ENCODE results near the gene NHSL1.

GRCh38 chr6:138502546-138502945 lies 3.3 kb upstream of the NHSL1 start:
- TF ChIP-seq POLR2A (IDR thresholded peaks at IDR 0.05; ENCODE audit: low read length) (no peak), GATA1 (IDR thresholded peaks at IDR 0.05; ENCODE audit: low read depth, low read length) (no peak)

Data from erythroblast (primary cell).